ENCODE measurements around the gene RBP5. TPM values are rescaled to one million over a fixed set of nuclear protein-coding genes. Genes with fewer than 3 reads are reported as not detected.

Gene RBP5
- total and polyA plus RNA-seq, 9 of the 15 experiments (the other 6 are each of a cell fraction or from before 2014, with no cell fraction given) = 8.6 to 22.5 (median 11.4) TPM

DNA sequence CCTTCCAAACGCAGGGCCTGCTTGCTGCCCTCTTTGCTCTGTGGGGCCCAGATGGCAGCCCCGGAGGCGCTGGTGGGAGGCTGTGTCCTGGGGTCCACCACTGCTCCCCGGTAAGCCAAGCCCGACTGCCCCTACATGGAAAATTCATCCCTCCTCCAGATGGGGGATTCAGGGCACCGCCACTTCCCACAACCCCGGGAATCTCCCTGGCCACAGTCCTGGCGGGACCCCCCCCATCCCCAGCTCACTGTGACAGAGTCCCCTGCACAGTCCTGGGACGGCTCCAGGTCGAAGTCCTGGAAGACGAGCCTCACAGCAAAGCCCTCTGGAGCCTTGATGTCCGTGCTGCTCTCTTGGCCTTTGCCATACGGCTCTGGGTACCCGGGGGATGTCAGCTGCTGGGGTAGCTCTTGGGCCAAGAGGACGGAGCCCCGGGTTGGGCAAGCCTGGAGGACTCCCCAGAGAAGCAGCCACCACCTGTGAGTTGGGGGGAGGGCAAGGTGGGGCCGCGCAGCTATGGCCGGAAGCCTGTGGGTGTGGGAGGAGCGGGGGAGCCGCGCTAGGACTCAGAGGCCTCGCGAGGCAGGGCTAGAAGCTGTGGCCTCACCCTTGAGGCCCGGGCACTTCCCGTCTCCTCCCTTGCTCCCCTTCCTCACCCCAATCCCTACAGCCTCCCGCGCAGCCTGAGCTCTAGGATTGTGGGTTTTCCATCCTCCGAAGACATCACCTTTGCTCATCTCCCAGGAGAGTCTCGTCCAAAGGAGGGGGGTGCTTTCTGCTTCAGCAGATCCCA is 20.5 kb downstream of the RBP5 start (continued):
- TF ChIP-seq ZNF140 (CRISPR knock-in tag; IDR thresholded peaks at IDR 0.05) (no peak), ZNF77 (CRISPR knock-in tag; IDR thresholded peaks at IDR 0.05) (no peak), RB1 (IDR thresholded peaks at IDR 0.05; ENCODE audit: low read depth) (peak; percentile 32; the same call in 1 of the 2 replicates), SLC30A9 (CRISPR knock-in tag; IDR thresholded peaks at IDR 0.05) (no peak), TEAD4 (IDR thresholded peaks at IDR 0.05; ENCODE audit: low read length) (no peak), TEAD4 (CRISPR knock-in tag; IDR thresholded peaks at IDR 0.05; ENCODE audit: borderline replicate concordance) (no peak), PHF8 (IDR thresholded peaks at IDR 0.05; ENCODE audit: borderline replicate concordance, low read length) (peak; percentile 68; the same call in 1 of the 2 replicates), TAF7 (tag; IDR thresholded peaks at IDR 0.05) (no peak; the same call in 1 of the 2 replicates), POLR2A (conservative IDR thresholded peaks at IDR 0.05) (peak; percentile 87)

DNA sequence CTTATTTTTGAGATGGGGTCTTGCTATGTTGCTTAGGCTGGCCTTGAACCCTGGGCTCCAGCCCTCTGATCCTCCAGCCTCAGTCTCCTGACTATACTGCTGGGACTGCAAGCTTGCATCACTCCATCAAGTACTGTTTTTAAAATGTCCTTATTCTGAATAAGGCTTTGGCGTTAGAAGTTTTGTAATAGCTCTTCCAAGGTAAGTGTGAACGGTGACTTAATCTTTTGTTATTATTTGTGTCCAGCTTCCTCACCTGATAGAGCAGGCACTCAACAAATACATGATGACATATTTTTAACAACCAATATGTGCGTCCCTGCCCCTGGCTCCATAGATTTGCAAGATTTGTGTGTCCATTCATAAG is 21.1 kb downstream of the RBP5 start:
- POLR2A ChIA-PET = interaction anchor here (0.5 to 3.3 kb wide), 12 partner anchors 12 to 474 kb away, joined by 3 to 23 read pairs (median 4); partner anchors contain the start of genes C12orf57 and RNU7-1
- Histone ChIP-seq H3K36me3 (ENCODE audit: control insufficient read depth, insufficient read depth, low read length) (peaks cover 25% of the 10 kb centered on the region; the same call in 2 of the 3 replicates), H3K9ac (ENCODE audit: insufficient read depth in 1 of 2, low read depth in 2 of 2, low read length in 2 of 2) (peak overlapping the region; percentile 87 to 91), H3K4me3 (peak overlapping the region; percentile 75), H2AFZ (ENCODE audit: low read depth, low read length) (peak overlapping the region; percentile 85), H3K9me3 (replicated peaks; ENCODE audit: control insufficient read depth, insufficient read depth, low read depth, low read length) (peaks cover 3% of the 10 kb centered on the region), H3K27me3 (ENCODE audit: control insufficient read depth in 2 of 2, insufficient read depth in 2 of 2, low read length in 2 of 2) (no peaks in the 10 kb centered on the region), H3K4me1 (replicated peaks in 1 of 2; ENCODE audit: control insufficient read depth in 2 of 2, insufficient read depth in 2 of 2, low read length in 2 of 2) (peaks cover 6 to 16% of the 10 kb centered on the region in 2 experiments), H3K27ac (ENCODE audit: extremely low read depth, low read depth, low read length) (peak overlapping the region; percentile 97), H3K79me2 (ENCODE audit: control insufficient read depth, insufficient read depth, low read length) (peaks cover 41% of the 10 kb centered on the region), H3K9me1 (ENCODE audit: control insufficient read depth, insufficient read depth, low read length) (no peaks in the 10 kb centered on the region), H4K20me1 (replicated peaks; ENCODE audit: control insufficient read depth, insufficient read depth, low read length) (no peaks in the 10 kb centered on the region), H3K4me2 (ENCODE audit: insufficient read depth, low read length) (peak overlapping the region; percentile 95)
- CTCF ChIA-PET (ENCODE audit: low intra/inter-chr PET ratio) = interaction anchor here (3.3 kb wide), 1 partner anchor 47 kb away, joined by 25 read pairs; the partner anchor contains the start of gene C1S
- FAIRE-seq (peak; percentile 6), DNase-seq (ENCODE audit: extremely low read depth in 1 of 4, low spot score in 3 of 4) (no peak), ATAC-seq (no peak; the same call in 2 of the 3 replicates)
- TF ChIP-seq, protein P1, sequence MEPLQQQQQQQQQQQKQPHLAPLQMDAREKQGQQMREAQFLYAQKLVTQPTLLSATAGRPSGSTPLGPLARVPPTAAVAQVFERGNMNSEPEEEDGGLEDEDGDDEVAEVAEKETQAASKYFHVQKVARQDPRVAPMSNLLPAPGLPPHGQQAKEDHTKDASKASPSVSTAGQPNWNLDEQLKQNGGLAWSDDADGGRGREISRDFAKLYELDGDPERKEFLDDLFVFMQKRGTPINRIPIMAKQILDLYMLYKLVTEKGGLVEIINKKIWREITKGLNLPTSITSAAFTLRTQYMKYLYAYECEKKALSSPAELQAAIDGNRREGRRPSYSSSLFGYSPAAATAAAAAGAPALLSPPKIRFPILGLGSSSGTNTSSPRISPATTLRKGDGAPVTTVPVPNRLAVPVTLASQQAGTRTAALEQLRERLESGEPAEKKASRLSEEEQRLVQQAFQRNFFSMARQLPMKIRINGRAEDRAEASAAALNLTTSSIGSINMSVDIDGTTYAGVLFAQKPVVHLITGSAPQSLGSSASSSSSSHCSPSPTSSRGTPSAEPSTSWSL (CRISPR knock-in tag; IDR thresholded peaks at IDR 0.05; ENCODE audit: borderline replicate concordance) = no peak
- TF ChIP-seq TAF7 (tag; IDR thresholded peaks at IDR 0.05) (no peak), NFXL1 (CRISPR knock-in tag; IDR thresholded peaks at IDR 0.05) (no peak), NONO (IDR thresholded peaks at IDR 0.05; ENCODE audit: low read depth in 2 of 2, low read length in 1 of 2) (no peak), CEBPG (CRISPR knock-in tag; IDR thresholded peaks at IDR 0.05) (0 out of 2 replicates have a peak, but pooled peaks have one; percentile 39), CEBPG (tag; conservative IDR thresholded peaks at IDR 0.05 in 1 of 2, IDR thresholded peaks at IDR 0.05 in 1 of 2) (peak in 1 of 2 experiments; percentile 9; a peak in 2 of 4 replicates)
- BruUV-seq (replicated peaks) = no TSS peak
- intact Hi-C loops (cut with micrococcal nuclease) = loop anchor here (2.0 kb wide), 2 partner anchors 15 to 163 kb away; partner anchors contain the start of genes C12orf57 and C1R
- in situ Hi-C loops (cut with MboI) = no loop called here
- 6% methylated on average over 3 of the region's 3 CpGs for WGBS (ENCODE audit: insufficient coverage, low coverage, missing lambda C conversion rate)
